Ishikawa (cell line): ENCODE data around the gene TMEM198.

Source experiments
- CEBPB ChIP-seq: IDR thresholded peaks from 2 replicates; pipeline ENCODE4 v1.6.1; 2012
- EGR1 ChIP-seq: IDR thresholded peaks from 2 replicates; pipeline ENCODE4 v1.6.1; 2012
- EP300 ChIP-seq: IDR thresholded peaks from 2 replicates; pipeline ENCODE4 v1.6.1; 2012; ENCODE audit warnings: borderline replicate concordance
- FOXM1 ChIP-seq: IDR thresholded peaks from 2 replicates; pipeline ENCODE4 v1.6.1; 2012; ENCODE audit warnings: low read depth, borderline replicate concordance
- NFIC ChIP-seq: IDR thresholded peaks from 2 replicates; pipeline ENCODE4 v1.6.1; 2012
- RAD21 ChIP-seq: IDR thresholded peaks from 2 replicates; pipeline ENCODE4 v1.6.1; 2012; ENCODE audit warnings: low read depth
- TAF1 ChIP-seq: IDR thresholded peaks from 2 replicates; pipeline ENCODE4 v1.6.1; 2012; ENCODE audit warnings: low read depth, mild to moderate bottlenecking
- TCF12 ChIP-seq: IDR thresholded peaks from 2 replicates; pipeline ENCODE4 v1.6.1; 2012; ENCODE audit warnings: low read depth
- TEAD4 ChIP-seq: IDR thresholded peaks from 2 replicates; pipeline ENCODE4 v1.6.1; 2012
- YY1 ChIP-seq: IDR thresholded peaks from 2 replicates; pipeline ENCODE4 v1.6.1; 2012; ENCODE audit warnings: low read depth
- TF ChIP-seq, protein P1 (sequence below): IDR thresholded peaks from 2 replicates; pipeline ENCODE4 v1.6.1; 2012
- TF ChIP-seq, protein P2 (sequence below): IDR thresholded peaks from 2 replicates; pipeline ENCODE4 v1.6.1; 2012; ENCODE audit warnings: low read depth, mild to moderate bottlenecking

DNA sequence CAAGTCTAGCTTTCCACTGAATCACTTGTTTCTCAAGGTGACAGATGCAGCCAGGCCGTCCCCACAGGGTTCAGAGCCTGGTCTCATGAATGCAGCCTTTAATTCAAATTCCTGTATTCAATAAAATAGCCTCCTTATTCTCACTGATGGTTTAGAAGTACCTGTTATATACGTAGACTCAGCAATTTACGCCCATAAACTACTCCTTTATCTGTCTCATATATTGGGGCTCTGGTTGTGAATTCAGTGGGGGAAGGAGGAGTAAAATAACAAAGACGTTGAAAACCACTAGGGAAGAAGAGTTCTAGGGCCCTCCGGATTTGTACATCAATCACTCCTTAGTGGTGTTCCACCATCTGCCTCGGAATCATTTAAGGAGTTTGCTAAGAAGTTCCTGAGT, 25.8 kb downstream of the TMEM198 start:
- TF ChIP-seq TEAD4 (no peak), YY1 (no peak), EGR1 (no peak), EP300 (no peak), RAD21 (no peak), TCF12 (no peak), CEBPB (no peak), TAF1 (no peak), NFIC (no peak), FOXM1 (no peak)
- TF ChIP-seq, protein P1, sequence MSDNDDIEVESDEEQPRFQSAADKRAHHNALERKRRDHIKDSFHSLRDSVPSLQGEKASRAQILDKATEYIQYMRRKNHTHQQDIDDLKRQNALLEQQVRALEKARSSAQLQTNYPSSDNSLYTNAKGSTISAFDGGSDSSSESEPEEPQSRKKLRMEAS = no peak
- TF ChIP-seq, protein P2, sequence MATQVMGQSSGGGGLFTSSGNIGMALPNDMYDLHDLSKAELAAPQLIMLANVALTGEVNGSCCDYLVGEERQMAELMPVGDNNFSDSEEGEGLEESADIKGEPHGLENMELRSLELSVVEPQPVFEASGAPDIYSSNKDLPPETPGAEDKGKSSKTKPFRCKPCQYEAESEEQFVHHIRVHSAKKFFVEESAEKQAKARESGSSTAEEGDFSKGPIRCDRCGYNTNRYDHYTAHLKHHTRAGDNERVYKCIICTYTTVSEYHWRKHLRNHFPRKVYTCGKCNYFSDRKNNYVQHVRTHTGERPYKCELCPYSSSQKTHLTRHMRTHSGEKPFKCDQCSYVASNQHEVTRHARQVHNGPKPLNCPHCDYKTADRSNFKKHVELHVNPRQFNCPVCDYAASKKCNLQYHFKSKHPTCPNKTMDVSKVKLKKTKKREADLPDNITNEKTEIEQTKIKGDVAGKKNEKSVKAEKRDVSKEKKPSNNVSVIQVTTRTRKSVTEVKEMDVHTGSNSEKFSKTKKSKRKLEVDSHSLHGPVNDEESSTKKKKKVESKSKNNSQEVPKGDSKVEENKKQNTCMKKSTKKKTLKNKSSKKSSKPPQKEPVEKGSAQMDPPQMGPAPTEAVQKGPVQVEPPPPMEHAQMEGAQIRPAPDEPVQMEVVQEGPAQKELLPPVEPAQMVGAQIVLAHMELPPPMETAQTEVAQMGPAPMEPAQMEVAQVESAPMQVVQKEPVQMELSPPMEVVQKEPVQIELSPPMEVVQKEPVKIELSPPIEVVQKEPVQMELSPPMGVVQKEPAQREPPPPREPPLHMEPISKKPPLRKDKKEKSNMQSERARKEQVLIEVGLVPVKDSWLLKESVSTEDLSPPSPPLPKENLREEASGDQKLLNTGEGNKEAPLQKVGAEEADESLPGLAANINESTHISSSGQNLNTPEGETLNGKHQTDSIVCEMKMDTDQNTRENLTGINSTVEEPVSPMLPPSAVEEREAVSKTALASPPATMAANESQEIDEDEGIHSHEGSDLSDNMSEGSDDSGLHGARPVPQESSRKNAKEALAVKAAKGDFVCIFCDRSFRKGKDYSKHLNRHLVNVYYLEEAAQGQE = no peak
